Osteoblast (primary cell): ENCODE measurements around the gene FADS6. TPM values are rescaled to one million over a fixed set of nuclear protein-coding genes. Genes with fewer than 3 reads are reported as not detected.
A peak's percentile ranks its signal among the peaks of the same experiment; 100 is the strongest.

Source experiments
- DNase-seq: peaks from one replicate; pipeline ENCODE4 v3.0.0; 2011; ENCODE audit warnings: low spot score, mixed read lengths; ENCODE audit not compliant: insufficient read length; ENCODE audit errors: missing footprints
- H2AFZ ChIP-seq: 2 replicates; pipeline ENCODE4 v1.6.0; 2011; ENCODE audit warnings: mild to moderate bottlenecking, low read length
- H3K27ac ChIP-seq: 2 replicates; pipeline ENCODE4 v1.5.1; 2011; ENCODE audit warnings: mild to moderate bottlenecking, low read depth, low read length, moderate library complexity
- H3K27me3 ChIP-seq: 2 replicates; pipeline ENCODE4 v1.6.0; 2012; ENCODE audit warnings: mild to moderate bottlenecking, control low read depth, inconsistent platforms, low read length, moderate library complexity; ENCODE audit not compliant: insufficient read depth
- H3K36me3 ChIP-seq: 2 replicates; pipeline ENCODE4 v1.5.1; 2011; ENCODE audit warnings: mild to moderate bottlenecking, low read length, control low read depth, moderate library complexity; ENCODE audit not compliant: insufficient read depth
- H3K4me1 ChIP-seq: 2 replicates; pipeline ENCODE4 v1.5.1; 2011; ENCODE audit warnings: mild to moderate bottlenecking, low read length, control low read depth, moderate library complexity; ENCODE audit not compliant: insufficient read depth
- H3K4me2 ChIP-seq: 2 replicates; pipeline ENCODE4 v1.6.0; 2011; ENCODE audit warnings: mild to moderate bottlenecking, low read length; ENCODE audit not compliant: insufficient read depth
- H3K4me3 ChIP-seq: fragments of 200-600 bp; sonication (generic); 3 replicates; pipeline ENCODE4 v1.5.1; 2012; ENCODE audit warnings: mild to moderate bottlenecking, low read length, inconsistent platforms; ENCODE audit not compliant: insufficient read depth
- H3K79me2 ChIP-seq: 2 replicates; pipeline ENCODE4 v1.6.0; 2012; ENCODE audit warnings: mild to moderate bottlenecking, low read length, control low read depth, inconsistent platforms; ENCODE audit not compliant: insufficient read depth
- H3K9me3 ChIP-seq: 2 replicates; pipeline ENCODE4 v1.5.1; 2011; ENCODE audit warnings: low read depth, low read length, control low read depth
- H4K20me1 ChIP-seq: 2 replicates; pipeline ENCODE4 v1.6.0; 2012; ENCODE audit warnings: mild to moderate bottlenecking, low read length, control low read depth; ENCODE audit not compliant: insufficient read depth
- CTCF ChIP-seq: IDR thresholded peaks from 2 replicates; pipeline ENCODE4 v1.5.1; 2011; ENCODE audit warnings: mild to moderate bottlenecking, low read depth, low read length, moderate library complexity; ENCODE audit errors: extremely low read depth
- total RNA-seq: library from RNA; depleted of rRNA; stranded (reverse); fragments of >200 nt; gene quantifications from 2 replicates; pipeline ENCODE4 v1.2.3, GENCODE V29; 2012

FADS6 gene
- total RNA-seq, 1 donor: not detected

- H3K27me3 ChIP-seq: peaks cover 58% of the 10 kb centered on the region
- H4K20me1 ChIP-seq: no peaks in the 10 kb centered on the region
- H3K27ac ChIP-seq: no peak within 1 kb of the TSS
- no peak for TF ChIP-seq CTCF
- no peaks in the 10 kb centered on the region for H3K36me3 ChIP-seq
- H2AFZ ChIP-seq: no peak within 1 kb of the TSS
- no peak within 1 kb of the TSS for H3K4me2 ChIP-seq
- H3K4me1 ChIP-seq: no peaks in the 10 kb centered on the region
- H3K9me3 ChIP-seq: no peaks in the 10 kb centered on the region
- no peaks in the 10 kb centered on the region for H3K79me2 ChIP-seq
- H3K4me3 ChIP-seq: no peak within 1 kb of the TSS
- peak; percentile 94 for DNase-seq
These were observed 42.4 kb upstream of the FADS6 start, which contains the start of gene OTOP3 for GRCh38 chr17:74935585-74936469. Gene OTOP3 (plus strand): TSS chr17:74935898. CDS start chr17:74935922, 24 bp downstream.

- H4K20me1 ChIP-seq: no peaks in the 10 kb centered on the region
- no peak overlapping the region for H2AFZ ChIP-seq
- no peaks in the 10 kb centered on the region for H3K36me3 ChIP-seq
- no peak overlapping the region for H3K27ac ChIP-seq
- no peak for DNase-seq
- no peak for TF ChIP-seq CTCF
- peaks cover 58% of the 10 kb centered on the region for H3K27me3 ChIP-seq
- no peaks in the 10 kb centered on the region for H3K9me3 ChIP-seq
- H3K4me3 ChIP-seq: no peak overlapping the region
- no peaks in the 10 kb centered on the region for H3K79me2 ChIP-seq
- no peak overlapping the region for H3K4me2 ChIP-seq
- H3K4me1 ChIP-seq: no peaks in the 10 kb centered on the region
These were observed 41.6 kb upstream of the FADS6 start for GRCh38 chr17:74935048-74935447.

- Histone ChIP-seq H4K20me1 (no peaks in the 10 kb centered on the region), H3K4me1 (no peaks in the 10 kb centered on the region), H3K27ac (no peak overlapping the region), H3K9me3 (no peaks in the 10 kb centered on the region), H3K27me3 (peaks cover 41% of the 10 kb centered on the region), H3K4me3 (no peak overlapping the region), H3K79me2 (no peaks in the 10 kb centered on the region), H3K36me3 (no peaks in the 10 kb centered on the region), H3K4me2 (no peak overlapping the region), H2AFZ (no peak overlapping the region)
- no peak for DNase-seq
- TF ChIP-seq CTCF: no peak
These were observed 37.2 kb upstream of the FADS6 start for GRCh38 chr17:74930535-74931036.

- Histone ChIP-seq H3K4me1 (no peaks in the 10 kb centered on the region), H3K4me3 (no peak overlapping the region), H3K27me3 (peaks cover 42% of the 10 kb centered on the region), H4K20me1 (no peaks in the 10 kb centered on the region), H3K4me2 (no peak overlapping the region), H3K27ac (no peak overlapping the region), H2AFZ (no peak overlapping the region), H3K9me3 (no peaks in the 10 kb centered on the region), H3K79me2 (no peaks in the 10 kb centered on the region), H3K36me3 (no peaks in the 10 kb centered on the region)
- DNase-seq: no peak
- TF ChIP-seq CTCF: no peak
These were observed 35.4 kb upstream of the FADS6 start for GRCh38 chr17:74928786-74929185.
